Mucosa of gallbladder (tissue), 1 donor: Measurements from ENCODE around the gene SPEF1. TPM values are rescaled to one million over a fixed set of nuclear protein-coding genes. Genes with fewer than 3 reads are reported as not detected.
A peak's percentile ranks its signal among the peaks of the same experiment; 100 is the strongest.
"Not testable (repeated sequence)": the region's sequence is repeated elsewhere in the genome, so short reads cannot be mapped to it uniquely, and the experiment has no call there.

Source experiments
- DNase-seq: peaks from one replicate; pipeline ENCODE4 v3.0.0-alpha.2; 2020; ENCODE audit warnings: low spot score
- total RNA-seq: library from RNA; stranded (reverse); gene quantifications from one replicate; pipeline ENCODE4 v1.2.1, GENCODE V29; 2021
- donor health status: DM: no; HTN: no; CAD: no.

The SPEF1 gene
- total RNA-seq, result 0.75 TPM

- peak; percentile 89 for DNase-seq
Observed at GRCh38 chr20:3781153-3781910, at the start of gene SPEF1. SPEF1 (minus strand) TSS chr20:3781448; CDS start chr20:3781287, 161 bp downstream.

GRCh38 chr20:3829891-3830290 lies 48.6 kb upstream of the SPEF1 start:
- DNase-seq, result not testable (repeated sequence)

- no peak for DNase-seq
Observed at GRCh38 chr20:3828798-3829197, 47.5 kb upstream of the SPEF1 start.

GRCh38 chr20:3826420-3826819 lies 45.2 kb upstream of the SPEF1 start:
- no peak for DNase-seq

GRCh38 chr20:3825526-3825925 lies 44.3 kb upstream of the SPEF1 start:
- no peak for DNase-seq

- no peak for DNase-seq
Observed at GRCh38 chr20:3823881-3824280, 42.6 kb upstream of the SPEF1 start.

GRCh38 chr20:3821996-3822395 lies 40.7 kb upstream of the SPEF1 start:
- DNase-seq, result no peak

- DNase-seq, result no peak
Observed at GRCh38 chr20:3820901-3821727, 39.9 kb upstream of the SPEF1 start.

- DNase-seq, result peak; percentile 98
Observed at GRCh38 chr20:3820048-3820900, 39.0 kb upstream of the SPEF1 start, which contains the start of gene AP5S1. AP5S1 (plus strand) TSS chr20:3820547; CDS start chr20:3822118, 1,571 bp downstream.

- DNase-seq, result no peak
Observed at GRCh38 chr20:3819411-3820047, 38.3 kb upstream of the SPEF1 start.

GRCh38 chr20:3818155-3819151 lies 37.2 kb upstream of the SPEF1 start:
- peak; percentile 77 for DNase-seq

GRCh38 chr20:3815703-3816315 lies 34.6 kb upstream of the SPEF1 start:
- DNase-seq, result no peak

- DNase-seq, result no peak
Observed at GRCh38 chr20:3814928-3815495, 33.8 kb upstream of the SPEF1 start.

- no peak for DNase-seq
Observed at GRCh38 chr20:3813848-3814581, 32.8 kb upstream of the SPEF1 start.

- no peak for DNase-seq
Observed at GRCh38 chr20:3812975-3813847, 32.0 kb upstream of the SPEF1 start.

- no peak for DNase-seq
Observed at GRCh38 chr20:3812259-3812681, 31.0 kb upstream of the SPEF1 start.

GRCh38 chr20:3811467-3812258 lies 30.4 kb upstream of the SPEF1 start:
- peak; percentile 98 for DNase-seq
